Thyroid gland (tissue), 4 donors: ENCODE data around the gene TAS2R41. TPM values are rescaled to one million over a fixed set of nuclear protein-coding genes. Genes with fewer than 3 reads are reported as not detected.

Experiments
- DNase-seq, 2 donors: peaks; one replicate each; pipeline ENCODE4 v3.0.0-alpha.2; 2019
- H3K27ac ChIP-seq, 3 donors: fragments of 200-600 bp; sonication (generic); 1 replicate in 2 of 3; 2 replicates in 1 of 3; pipeline ENCODE4 v1.5.1; 2016 to 2019; ENCODE audit warnings: mild to moderate bottlenecking in 1 of 3, moderate library complexity in 1 of 3
- H3K27me3 ChIP-seq: fragments of 200-600 bp; sonication (generic); one replicate; pipeline ENCODE4 v1.5.1; 2019
- H3K36me3 ChIP-seq, 2 donors: fragments of 200-600 bp; sonication (generic); one replicate each; pipeline ENCODE4 v1.5.1; 2016 to 2019
- H3K4me1 ChIP-seq, 2 donors: fragments of 200-600 bp; sonication (generic); one replicate each; pipeline ENCODE4 v1.5.1; 2017 to 2019
- H3K4me3 ChIP-seq, 3 donors: fragments of 200-600 bp; sonication (generic); replicated peaks in 1 of 3; 1 replicate in 2 of 3; 2 replicates in 1 of 3; pipeline ENCODE4 v1.5.1; 2016; ENCODE audit warnings: mild to moderate bottlenecking in 1 of 3
- H3K9me3 ChIP-seq: fragments of 200-600 bp; sonication (generic); one replicate; pipeline ENCODE4 v1.5.1; 2017
- CTCF ChIP-seq, 6 experiments: fragments of 200-600 bp in 3 of 6; fragments of 450-650 bp in 3 of 6; sonication (generic) in 3 of 6; IDR thresholded peaks; one replicate each; pipeline ENCODE4 v1.5.1; 2016 to 2019; ENCODE audit warnings: antibody characterized with exemption in 6 of 6, mild to moderate bottlenecking in 2 of 6, inconsistent platforms in 1 of 6, moderate library complexity in 1 of 6
- POLR2A ChIP-seq, 2 donors: fragments of 450-650 bp; IDR thresholded peaks; one replicate each; pipeline ENCODE4 v1.6.1; 2017; ENCODE audit warnings: antibody characterized with exemption in 2 of 2, mild to moderate bottlenecking in 2 of 2, moderate library complexity in 1 of 2
- WGBS, 2 donors: methylation state at CpG; one replicate each; pipeline ENCODE4 v1.1.5; 2017; 5-methylcytosine and 5-hydroxymethylcytosine counted together
- intact Hi-C: fragments of 100-400 bp; cut with DNase I; formaldehyde crosslinking; loops from one replicate; pipeline ENCODE4 v1.15.1; 2023
- total RNA-seq, 4 donors: library from RNA; depleted of rRNA; stranded (reverse); fragments of >200 nt; gene quantifications; one replicate each; pipeline ENCODE4 v1.2.3, GENCODE V29; 2016

Gene TAS2R41
- total RNA-seq, 4 donors from 2014 or later = not detected

GRCh38 chr7:143454091-143454680 lies 23.5 kb upstream of the TAS2R41 start:
- no peak for TF ChIP-seq POLR2A (IDR thresholded peaks at IDR 0.05)
- TF ChIP-seq CTCF (IDR thresholded peaks at IDR 0.05) = no peak
- 77 to 78% methylated on average over 1 of the region's 1 CpG for WGBS, 2 donors
- Histone ChIP-seq H3K4me1 (no peaks in the 10 kb centered on the region), H3K4me3 (no peak overlapping the region), H3K27ac (no peak overlapping the region), H3K27me3 (no peaks in the 10 kb centered on the region), H3K9me3 (no peaks in the 10 kb centered on the region), H3K36me3 (no peaks in the 10 kb centered on the region)
- intact Hi-C loops = no loop called here
- DNase-seq = no peak

- no peaks in the 10 kb centered on the region for H3K36me3 ChIP-seq
- no peak for TF ChIP-seq POLR2A (IDR thresholded peaks at IDR 0.05)
- TF ChIP-seq CTCF (IDR thresholded peaks at IDR 0.05) = no peak
- WGBS, 2 donors = 91 to 94% methylated on average over 2 of the region's 2 CpGs
- H3K4me3 ChIP-seq = no peak overlapping the region
- intact Hi-C loops = no loop called here
- H3K27ac ChIP-seq = no peak overlapping the region
- no peaks in the 10 kb centered on the region for H3K4me1 ChIP-seq
- no peaks in the 10 kb centered on the region for H3K9me3 ChIP-seq
- no peak for DNase-seq
- no peaks in the 10 kb centered on the region for H3K27me3 ChIP-seq
Measured at GRCh38 chr7:143455491-143455890, 22.2 kb upstream of the TAS2R41 start.

- 88 to 90% methylated on average over 4 of the region's 4 CpGs for WGBS, 2 donors
- Histone ChIP-seq H3K4me1 (no peaks in the 10 kb centered on the region), H3K27me3 (no peaks in the 10 kb centered on the region), H3K36me3 (no peaks in the 10 kb centered on the region), H3K9me3 (no peaks in the 10 kb centered on the region), H3K27ac (no peak overlapping the region), H3K4me3 (no peak overlapping the region)
- no peak for DNase-seq
- TF ChIP-seq POLR2A (IDR thresholded peaks at IDR 0.05) = no peak
- no peak for TF ChIP-seq CTCF (IDR thresholded peaks at IDR 0.05)
- intact Hi-C loops = no loop called here
Measured at GRCh38 chr7:143455942-143456341, 21.7 kb upstream of the TAS2R41 start.

- Histone ChIP-seq H3K4me1 (no peaks in the 10 kb centered on the region), H3K9me3 (no peaks in the 10 kb centered on the region), H3K27me3 (no peaks in the 10 kb centered on the region), H3K36me3 (no peaks in the 10 kb centered on the region), H3K27ac (no peak overlapping the region), H3K4me3 (no peak overlapping the region)
- intact Hi-C loops = no loop called here
- 91 to 92% methylated on average over 4 of the region's 4 CpGs for WGBS, 2 donors
- DNase-seq = no peak
- TF ChIP-seq POLR2A (IDR thresholded peaks at IDR 0.05) (no peak), CTCF (IDR thresholded peaks at IDR 0.05) (no peak)
Measured at GRCh38 chr7:143456992-143457793, 20.5 kb upstream of the TAS2R41 start.

GRCh38 chr7:143458263-143458662 lies 19.4 kb upstream of the TAS2R41 start:
- intact Hi-C loops = no loop called here
- Histone ChIP-seq H3K27ac (no peak overlapping the region), H3K4me3 (no peak overlapping the region), H3K36me3 (no peaks in the 10 kb centered on the region), H3K9me3 (no peaks in the 10 kb centered on the region), H3K4me1 (no peaks in the 10 kb centered on the region), H3K27me3 (no peaks in the 10 kb centered on the region)
- DNase-seq = no peak
- TF ChIP-seq CTCF (IDR thresholded peaks at IDR 0.05) (no peak), POLR2A (IDR thresholded peaks at IDR 0.05) (no peak)
- 87 to 91% methylated on average over 3 of the region's 3 CpGs for WGBS, 2 donors
